Breast epithelium (tissue), 3 donors: ENCODE results near the gene GPR153.

Experiments used
- POLR2A ChIP-seq: fragments of 450-650 bp; IDR thresholded peaks from one replicate; pipeline ENCODE4 v1.6.1; 2016; ENCODE audit warnings: antibody characterized with exemption, mild to moderate bottlenecking, moderate library complexity
- TF ChIP-seq, protein P1 (sequence below), 3 donors: fragments of 450-650 bp; IDR thresholded peaks; one replicate each; pipeline ENCODE4 v1.5.1; 2016 to 2017; ENCODE audit warnings: antibody characterized with exemption in 3 of 3, mild to moderate bottlenecking in 3 of 3, moderate library complexity in 3 of 3

- TF ChIP-seq, protein P1, sequence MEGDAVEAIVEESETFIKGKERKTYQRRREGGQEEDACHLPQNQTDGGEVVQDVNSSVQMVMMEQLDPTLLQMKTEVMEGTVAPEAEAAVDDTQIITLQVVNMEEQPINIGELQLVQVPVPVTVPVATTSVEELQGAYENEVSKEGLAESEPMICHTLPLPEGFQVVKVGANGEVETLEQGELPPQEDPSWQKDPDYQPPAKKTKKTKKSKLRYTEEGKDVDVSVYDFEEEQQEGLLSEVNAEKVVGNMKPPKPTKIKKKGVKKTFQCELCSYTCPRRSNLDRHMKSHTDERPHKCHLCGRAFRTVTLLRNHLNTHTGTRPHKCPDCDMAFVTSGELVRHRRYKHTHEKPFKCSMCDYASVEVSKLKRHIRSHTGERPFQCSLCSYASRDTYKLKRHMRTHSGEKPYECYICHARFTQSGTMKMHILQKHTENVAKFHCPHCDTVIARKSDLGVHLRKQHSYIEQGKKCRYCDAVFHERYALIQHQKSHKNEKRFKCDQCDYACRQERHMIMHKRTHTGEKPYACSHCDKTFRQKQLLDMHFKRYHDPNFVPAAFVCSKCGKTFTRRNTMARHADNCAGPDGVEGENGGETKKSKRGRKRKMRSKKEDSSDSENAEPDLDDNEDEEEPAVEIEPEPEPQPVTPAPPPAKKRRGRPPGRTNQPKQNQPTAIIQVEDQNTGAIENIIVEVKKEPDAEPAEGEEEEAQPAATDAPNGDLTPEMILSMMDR (IDR thresholded peaks at IDR 0.05): no peak
- TF ChIP-seq POLR2A: no peak
These were observed 26.2 kb downstream of the GPR153 start for GRCh38 chr1:6234502-6235295.
